ENCODE results near the gene KNOP1.

Gene KNOP1, protein sequence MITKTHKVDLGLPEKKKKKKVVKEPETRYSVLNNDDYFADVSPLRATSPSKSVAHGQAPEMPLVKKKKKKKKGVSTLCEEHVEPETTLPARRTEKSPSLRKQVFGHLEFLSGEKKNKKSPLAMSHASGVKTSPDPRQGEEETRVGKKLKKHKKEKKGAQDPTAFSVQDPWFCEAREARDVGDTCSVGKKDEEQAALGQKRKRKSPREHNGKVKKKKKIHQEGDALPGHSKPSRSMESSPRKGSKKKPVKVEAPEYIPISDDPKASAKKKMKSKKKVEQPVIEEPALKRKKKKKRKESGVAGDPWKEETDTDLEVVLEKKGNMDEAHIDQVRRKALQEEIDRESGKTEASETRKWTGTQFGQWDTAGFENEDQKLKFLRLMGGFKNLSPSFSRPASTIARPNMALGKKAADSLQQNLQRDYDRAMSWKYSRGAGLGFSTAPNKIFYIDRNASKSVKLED

GRCh38 chr16:19717741-19718623 is at the start of gene KNOP1, which contains the start of gene IQCK:
Gene KNOP1, minus strand, starts transcription at chr16:19718227. Its CDS starts 3,192 bp downstream, at chr16:19715035.
Gene IQCK, plus strand, starts transcription at chr16:19718271. Its CDS starts 36 bp downstream, at chr16:19718307.
- peak within 1 kb of the TSS; percentile 92 for H3K4me3 ChIP-seq (ENCODE audit: low read length)
- H3K9ac ChIP-seq (ENCODE audit: low read depth, low read length): peak within 1 kb of the TSS; percentile 92
- H3K36me3 ChIP-seq (ENCODE audit: insufficient read depth, low read depth, low read length): peaks cover 33% of the 10 kb centered on the region
- H3K9me3 ChIP-seq (ENCODE audit: insufficient read depth, low read depth, low read length): no peaks in the 10 kb centered on the region
- H3K4me1 ChIP-seq (ENCODE audit: insufficient read depth, low read length): peaks cover 10% of the 10 kb centered on the region
- H3K27ac ChIP-seq (ENCODE audit: low read length): peak within 1 kb of the TSS; percentile 90
- no peaks in the 10 kb centered on the region for H3K27me3 ChIP-seq (ENCODE audit: insufficient read depth, low read length)

- peaks cover 6% of the 10 kb centered on the region; the same call in 1 of the 2 replicates for H3K4me1 ChIP-seq (ENCODE audit: insufficient read depth, low read length)
- no peak overlapping the region for H3K4me3 ChIP-seq (ENCODE audit: low read length)
- H3K27ac ChIP-seq (ENCODE audit: low read length): no peak overlapping the region
- H3K27me3 ChIP-seq (ENCODE audit: insufficient read depth, low read length): no peaks in the 10 kb centered on the region
- H3K36me3 ChIP-seq (ENCODE audit: insufficient read depth, low read depth, low read length): no peaks in the 10 kb centered on the region
- no peak overlapping the region for H3K9ac ChIP-seq (ENCODE audit: low read depth, low read length)
- H3K9me3 ChIP-seq (ENCODE audit: insufficient read depth, low read depth, low read length): peaks cover 5% of the 10 kb centered on the region; the same call in 1 of the 2 replicates
These were observed 49.5 kb upstream of the KNOP1 start for GRCh38 chr16:19767497-19767896.

GRCh38 chr16:19766988-19767387 is 49.0 kb upstream of the KNOP1 start:
- Histone ChIP-seq H3K27ac (ENCODE audit: low read length) (no peak overlapping the region), H3K4me3 (ENCODE audit: low read length) (no peak overlapping the region), H3K27me3 (ENCODE audit: insufficient read depth, low read length) (no peaks in the 10 kb centered on the region), H3K36me3 (ENCODE audit: insufficient read depth, low read depth, low read length) (no peaks in the 10 kb centered on the region), H3K9me3 (ENCODE audit: insufficient read depth, low read depth, low read length) (peaks cover 5% of the 10 kb centered on the region; the same call in 1 of the 2 replicates), H3K9ac (ENCODE audit: low read depth, low read length) (no peak overlapping the region), H3K4me1 (ENCODE audit: insufficient read depth, low read length) (peaks cover 6% of the 10 kb centered on the region; the same call in 1 of the 2 replicates)

- Histone ChIP-seq H3K4me3 (ENCODE audit: low read length) (no peak overlapping the region), H3K4me1 (ENCODE audit: insufficient read depth, low read length) (peaks cover 6% of the 10 kb centered on the region; the same call in 1 of the 2 replicates), H3K9me3 (ENCODE audit: insufficient read depth, low read depth, low read length) (peaks cover 5% of the 10 kb centered on the region; the same call in 1 of the 2 replicates), H3K36me3 (ENCODE audit: insufficient read depth, low read depth, low read length) (no peaks in the 10 kb centered on the region), H3K9ac (ENCODE audit: low read depth, low read length) (no peak overlapping the region), H3K27me3 (ENCODE audit: insufficient read depth, low read length) (no peaks in the 10 kb centered on the region), H3K27ac (ENCODE audit: low read length) (no peak overlapping the region)
These were observed 48.5 kb upstream of the KNOP1 start for GRCh38 chr16:19766554-19766884.

DNA sequence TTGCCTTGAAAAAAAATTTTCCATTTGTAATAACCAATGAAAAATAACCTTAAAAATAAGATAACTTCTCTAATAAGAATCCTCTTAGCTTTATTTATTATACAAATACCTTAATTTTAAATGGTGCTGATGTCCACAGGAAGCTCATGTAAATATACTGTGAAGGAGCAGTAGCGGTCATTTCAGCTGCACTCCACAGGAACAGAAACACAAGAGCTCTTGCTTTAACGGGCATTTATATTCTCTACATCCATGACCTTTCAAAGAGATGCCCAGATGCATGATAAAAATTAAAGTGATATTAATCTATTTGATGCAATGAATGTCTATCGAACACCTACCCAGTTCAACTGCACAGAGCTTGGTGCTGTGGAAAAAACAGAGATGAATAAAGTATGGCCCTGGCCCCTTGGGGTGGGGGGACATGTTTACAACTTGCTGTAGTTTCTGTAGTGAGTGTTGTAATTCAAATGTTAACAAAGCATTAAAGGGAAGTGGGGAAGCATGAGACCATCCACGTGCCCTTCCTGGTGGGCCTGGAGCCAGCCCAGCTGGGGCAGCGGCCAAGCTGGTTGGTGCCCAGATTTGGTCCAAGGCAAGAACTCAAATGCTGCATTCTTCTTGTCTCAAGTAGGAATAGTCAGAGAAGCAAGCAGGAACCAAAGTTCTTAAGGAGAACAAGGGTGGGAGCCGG is 48.0 kb upstream of the KNOP1 start:
- Histone ChIP-seq H3K27ac (ENCODE audit: low read length) (no peak overlapping the region), H3K36me3 (ENCODE audit: insufficient read depth, low read depth, low read length) (no peaks in the 10 kb centered on the region), H3K9me3 (ENCODE audit: insufficient read depth, low read depth, low read length) (peaks cover 5% of the 10 kb centered on the region; the same call in 1 of the 2 replicates), H3K4me3 (ENCODE audit: low read length) (no peak overlapping the region), H3K27me3 (ENCODE audit: insufficient read depth, low read length) (no peaks in the 10 kb centered on the region), H3K4me1 (ENCODE audit: insufficient read depth, low read length) (peaks cover 6% of the 10 kb centered on the region; the same call in 1 of the 2 replicates), H3K9ac (ENCODE audit: low read depth, low read length) (no peak overlapping the region)

DNA sequence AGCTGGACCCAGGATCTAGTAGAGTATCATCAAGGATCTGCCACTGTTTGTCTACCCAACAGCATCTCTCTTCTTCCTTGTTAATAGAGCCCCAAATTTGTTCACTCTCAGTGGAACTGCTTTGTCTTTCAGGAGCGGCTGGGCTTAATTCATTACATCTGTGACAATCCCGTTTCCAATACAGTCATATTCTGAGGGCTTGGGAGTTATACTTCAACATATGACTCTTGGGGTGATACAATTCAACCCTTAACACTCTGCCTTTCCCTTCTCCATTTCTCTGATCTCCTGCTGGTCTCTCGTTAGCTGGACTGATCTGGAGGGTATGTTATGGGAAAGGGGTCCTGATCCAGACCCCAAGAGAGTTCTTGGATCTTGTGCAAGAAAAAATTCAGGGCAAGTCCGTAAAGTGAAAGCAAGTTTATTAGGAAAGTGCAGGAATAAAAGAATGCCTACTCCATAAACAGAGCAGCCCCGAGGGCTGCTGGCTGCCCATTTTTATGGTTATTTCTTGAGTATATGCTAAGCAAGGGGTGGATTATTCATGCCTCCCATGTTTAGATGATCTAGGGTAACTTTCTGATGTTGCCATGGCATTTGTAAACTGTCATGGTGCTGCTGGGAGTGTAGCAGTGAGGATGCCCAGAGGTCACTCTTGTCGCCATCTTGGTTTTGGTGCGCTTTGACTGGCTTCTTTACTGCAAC is 42.5 kb upstream of the KNOP1 start:
- no peak overlapping the region for H3K27ac ChIP-seq (ENCODE audit: low read length)
- no peaks in the 10 kb centered on the region for H3K9me3 ChIP-seq (ENCODE audit: insufficient read depth, low read depth, low read length)
- H3K9ac ChIP-seq (ENCODE audit: low read depth, low read length): no peak overlapping the region
- H3K4me3 ChIP-seq (ENCODE audit: low read length): no peak overlapping the region
- H3K27me3 ChIP-seq (ENCODE audit: insufficient read depth, low read length): no peaks in the 10 kb centered on the region
- no peaks in the 10 kb centered on the region for H3K36me3 ChIP-seq (ENCODE audit: insufficient read depth, low read depth, low read length)
- no peaks in the 10 kb centered on the region for H3K4me1 ChIP-seq (ENCODE audit: insufficient read depth, low read length)

- H3K9me3 ChIP-seq (ENCODE audit: insufficient read depth, low read depth, low read length): no peaks in the 10 kb centered on the region
- no peaks in the 10 kb centered on the region for H3K36me3 ChIP-seq (ENCODE audit: insufficient read depth, low read depth, low read length)
- no peaks in the 10 kb centered on the region for H3K27me3 ChIP-seq (ENCODE audit: insufficient read depth, low read length)
- H3K9ac ChIP-seq (ENCODE audit: low read depth, low read length): no peak overlapping the region
- H3K27ac ChIP-seq (ENCODE audit: low read length): no peak overlapping the region
- no peak overlapping the region for H3K4me3 ChIP-seq (ENCODE audit: low read length)
- no peaks in the 10 kb centered on the region for H3K4me1 ChIP-seq (ENCODE audit: insufficient read depth, low read length)
These were observed 40.0 kb upstream of the KNOP1 start for GRCh38 chr16:19757762-19758595.

DNA sequence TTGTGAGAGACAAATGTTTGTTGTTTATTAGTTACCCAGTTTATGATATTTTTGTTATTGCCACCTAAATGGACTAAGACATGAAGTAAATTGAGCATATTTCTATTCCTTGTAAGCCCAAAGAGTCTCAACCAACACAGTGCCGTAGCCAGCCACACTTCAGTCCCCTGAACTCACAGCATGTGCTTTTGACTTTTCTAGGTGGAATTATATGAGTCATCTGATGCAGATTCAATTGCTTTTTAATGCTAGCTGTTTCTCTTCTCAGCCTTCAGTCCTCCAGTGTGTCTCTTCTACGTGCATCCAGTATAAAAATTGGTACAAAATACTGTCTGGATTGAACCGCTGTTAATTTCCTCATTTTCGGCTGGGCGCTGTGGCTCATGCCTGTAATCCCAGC is 39.0 kb upstream of the KNOP1 start:
- Histone ChIP-seq H3K9ac (ENCODE audit: low read depth, low read length) (no peak overlapping the region), H3K27me3 (ENCODE audit: insufficient read depth, low read length) (no peaks in the 10 kb centered on the region), H3K36me3 (ENCODE audit: insufficient read depth, low read depth, low read length) (no peaks in the 10 kb centered on the region), H3K9me3 (ENCODE audit: insufficient read depth, low read depth, low read length) (no peaks in the 10 kb centered on the region), H3K4me3 (ENCODE audit: low read length) (no peak overlapping the region), H3K4me1 (ENCODE audit: insufficient read depth, low read length) (no peaks in the 10 kb centered on the region), H3K27ac (ENCODE audit: low read length) (no peak overlapping the region)

GRCh38 chr16:19755268-19755667 is 37.2 kb upstream of the KNOP1 start:
- no peaks in the 10 kb centered on the region for H3K4me1 ChIP-seq (ENCODE audit: insufficient read depth, low read length)
- no peak overlapping the region for H3K9ac ChIP-seq (ENCODE audit: low read depth, low read length)
- no peaks in the 10 kb centered on the region for H3K9me3 ChIP-seq (ENCODE audit: insufficient read depth, low read depth, low read length)
- H3K27me3 ChIP-seq (ENCODE audit: insufficient read depth, low read length): no peaks in the 10 kb centered on the region
- H3K4me3 ChIP-seq (ENCODE audit: low read length): no peak overlapping the region
- no peaks in the 10 kb centered on the region for H3K36me3 ChIP-seq (ENCODE audit: insufficient read depth, low read depth, low read length)
- no peak overlapping the region for H3K27ac ChIP-seq (ENCODE audit: low read length)

GRCh38 chr16:19754644-19755036 is 36.6 kb upstream of the KNOP1 start:
- H3K27me3 ChIP-seq (ENCODE audit: insufficient read depth, low read length): no peaks in the 10 kb centered on the region
- no peak overlapping the region for H3K4me3 ChIP-seq (ENCODE audit: low read length)

More at GRCh38 chr16:19754644-19755036, 36.6 kb upstream of the KNOP1 start:
- Histone ChIP-seq H3K9me3 (ENCODE audit: insufficient read depth, low read depth, low read length) (no peaks in the 10 kb centered on the region), H3K27ac (ENCODE audit: low read length) (no peak overlapping the region), H3K9ac (ENCODE audit: low read depth, low read length) (no peak overlapping the region), H3K36me3 (ENCODE audit: insufficient read depth, low read depth, low read length) (no peaks in the 10 kb centered on the region), H3K4me1 (ENCODE audit: insufficient read depth, low read length) (no peaks in the 10 kb centered on the region)

Data from iPS-20b (cell line).